ENCODE data around the gene CTBP2.

DNA sequence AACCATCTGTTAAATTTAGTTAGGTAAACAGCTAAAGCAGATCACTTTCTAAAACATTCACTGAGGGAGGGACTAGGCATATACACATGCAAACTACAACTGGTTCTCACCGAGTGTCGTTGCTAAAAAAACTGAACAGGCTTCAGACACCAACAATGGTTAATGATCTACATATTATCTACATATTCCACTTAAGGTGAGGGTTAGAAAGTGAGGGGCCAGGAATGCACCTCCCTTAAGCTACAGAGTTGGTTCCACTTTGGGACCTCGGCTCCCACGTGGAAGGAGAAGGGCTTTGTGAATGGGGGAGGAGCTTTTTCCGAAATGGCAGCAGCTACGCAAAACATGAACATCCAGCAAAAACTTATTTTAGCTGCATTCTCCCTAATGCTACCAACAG is 5.8 kb downstream of the CTBP2 start:
- no peak for TF ChIP-seq POLR2A (IDR thresholded peaks at IDR 0.05)
- TF ChIP-seq, protein P1, sequence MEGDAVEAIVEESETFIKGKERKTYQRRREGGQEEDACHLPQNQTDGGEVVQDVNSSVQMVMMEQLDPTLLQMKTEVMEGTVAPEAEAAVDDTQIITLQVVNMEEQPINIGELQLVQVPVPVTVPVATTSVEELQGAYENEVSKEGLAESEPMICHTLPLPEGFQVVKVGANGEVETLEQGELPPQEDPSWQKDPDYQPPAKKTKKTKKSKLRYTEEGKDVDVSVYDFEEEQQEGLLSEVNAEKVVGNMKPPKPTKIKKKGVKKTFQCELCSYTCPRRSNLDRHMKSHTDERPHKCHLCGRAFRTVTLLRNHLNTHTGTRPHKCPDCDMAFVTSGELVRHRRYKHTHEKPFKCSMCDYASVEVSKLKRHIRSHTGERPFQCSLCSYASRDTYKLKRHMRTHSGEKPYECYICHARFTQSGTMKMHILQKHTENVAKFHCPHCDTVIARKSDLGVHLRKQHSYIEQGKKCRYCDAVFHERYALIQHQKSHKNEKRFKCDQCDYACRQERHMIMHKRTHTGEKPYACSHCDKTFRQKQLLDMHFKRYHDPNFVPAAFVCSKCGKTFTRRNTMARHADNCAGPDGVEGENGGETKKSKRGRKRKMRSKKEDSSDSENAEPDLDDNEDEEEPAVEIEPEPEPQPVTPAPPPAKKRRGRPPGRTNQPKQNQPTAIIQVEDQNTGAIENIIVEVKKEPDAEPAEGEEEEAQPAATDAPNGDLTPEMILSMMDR (IDR thresholded peaks at IDR 0.05), result no peak
- TF ChIP-seq POLR2AphosphoS5 (IDR thresholded peaks at IDR 0.05), result no peak

All from stomach (tissue), 4 donors.